Stimulated activated memory B cell treated with anti-CD40 and anti-IgM and Interleukin-4, amounts not matched to agents 10 μg/mL and 1 μg/mL and 100 μg/mL, for 72 hours (primary cell): ENCODE data around the gene WDR93.

ENCODE experiments used
- ATAC-seq: fragments of 150-1000 bp; cut with Tn5 transposase; 2 replicates; pipeline ENCODE4 v1.10.0; 2021
- H3K27ac Mint-ChIP-seq: one replicate; pipeline ENCODE4 v1.8.0; 2022; ENCODE audit warnings: mild to moderate bottlenecking, mixed read lengths
- H3K27me3 Mint-ChIP-seq: one replicate; pipeline ENCODE4 v1.8.0; 2022; ENCODE audit warnings: mixed read lengths
- H3K36me3 Mint-ChIP-seq: one replicate; pipeline ENCODE4 v1.8.0; 2022; ENCODE audit warnings: mixed read lengths
- H3K4me1 Mint-ChIP-seq: one replicate; pipeline ENCODE4 v1.8.0; 2022; ENCODE audit warnings: mixed read lengths
- H3K4me3 Mint-ChIP-seq: one replicate; pipeline ENCODE4 v1.8.0; 2022; ENCODE audit warnings: mild to moderate bottlenecking, moderate library complexity, mixed read lengths
- H3K9me3 Mint-ChIP-seq: one replicate; pipeline ENCODE4 v1.8.0; 2022; ENCODE audit warnings: mixed read lengths

Gene WDR93

GRCh38 chr15:89758981-89759380 is 68.4 kb downstream of the WDR93 start:
- H3K4me1 Mint-ChIP-seq = peaks cover 8% of the 10 kb centered on the region
- H3K36me3 Mint-ChIP-seq = no peaks in the 10 kb centered on the region
- ATAC-seq = no peak
- H3K9me3 Mint-ChIP-seq = no peaks in the 10 kb centered on the region
- H3K27ac Mint-ChIP-seq = no peak overlapping the region
- H3K27me3 Mint-ChIP-seq = peaks cover 24% of the 10 kb centered on the region
- no peak overlapping the region for H3K4me3 Mint-ChIP-seq

GRCh38 chr15:89759835-89760234 is 69.2 kb downstream of the WDR93 start:
- Mint-ChIP-seq H3K4me3 (no peak overlapping the region), H3K36me3 (no peaks in the 10 kb centered on the region), H3K9me3 (no peaks in the 10 kb centered on the region), H3K27me3 (peaks cover 24% of the 10 kb centered on the region), H3K27ac (no peak overlapping the region), H3K4me1 (peaks cover 8% of the 10 kb centered on the region)
- ATAC-seq = no peak

DNA sequence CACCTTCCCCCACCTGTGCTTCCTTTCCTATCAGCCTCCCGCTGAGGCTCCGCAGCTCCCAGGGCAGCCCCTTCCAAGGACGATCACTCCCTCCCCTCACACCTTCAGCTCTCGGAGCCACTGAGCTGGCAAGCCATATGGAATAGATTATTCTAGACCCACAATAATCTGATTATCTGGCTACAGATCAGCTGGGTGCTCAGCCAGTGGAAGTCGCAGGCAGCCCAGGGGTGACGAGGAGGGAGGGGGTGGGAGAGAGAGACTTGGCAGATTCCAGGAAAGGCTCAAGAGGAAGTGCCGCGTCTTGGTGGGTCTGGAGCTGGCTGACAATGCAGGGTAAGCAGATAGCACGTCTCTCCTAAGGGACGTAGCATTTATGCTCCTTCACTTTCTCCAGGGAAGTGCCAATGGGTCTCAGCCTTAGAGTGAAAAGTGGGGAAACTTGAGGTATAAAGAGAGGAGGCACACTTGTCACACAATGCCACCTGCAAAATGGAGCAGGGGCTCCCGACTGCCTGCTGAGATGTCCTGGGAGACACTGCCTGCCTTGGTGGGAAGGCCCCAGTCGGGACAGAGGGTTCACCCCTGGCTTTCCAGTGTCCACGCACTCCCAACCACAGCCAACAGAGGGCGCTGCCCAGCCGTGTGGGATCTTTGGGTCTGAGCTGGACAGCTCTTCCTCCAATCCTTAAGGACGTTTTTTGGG is 69.8 kb downstream of the WDR93 start:
- Mint-ChIP-seq H3K9me3 (no peaks in the 10 kb centered on the region), H3K27ac (no peak overlapping the region), H3K27me3 (peaks cover 21% of the 10 kb centered on the region), H3K4me1 (peaks cover 8% of the 10 kb centered on the region), H3K4me3 (no peak overlapping the region), H3K36me3 (no peaks in the 10 kb centered on the region)
- peak; percentile 78 for ATAC-seq

DNA sequence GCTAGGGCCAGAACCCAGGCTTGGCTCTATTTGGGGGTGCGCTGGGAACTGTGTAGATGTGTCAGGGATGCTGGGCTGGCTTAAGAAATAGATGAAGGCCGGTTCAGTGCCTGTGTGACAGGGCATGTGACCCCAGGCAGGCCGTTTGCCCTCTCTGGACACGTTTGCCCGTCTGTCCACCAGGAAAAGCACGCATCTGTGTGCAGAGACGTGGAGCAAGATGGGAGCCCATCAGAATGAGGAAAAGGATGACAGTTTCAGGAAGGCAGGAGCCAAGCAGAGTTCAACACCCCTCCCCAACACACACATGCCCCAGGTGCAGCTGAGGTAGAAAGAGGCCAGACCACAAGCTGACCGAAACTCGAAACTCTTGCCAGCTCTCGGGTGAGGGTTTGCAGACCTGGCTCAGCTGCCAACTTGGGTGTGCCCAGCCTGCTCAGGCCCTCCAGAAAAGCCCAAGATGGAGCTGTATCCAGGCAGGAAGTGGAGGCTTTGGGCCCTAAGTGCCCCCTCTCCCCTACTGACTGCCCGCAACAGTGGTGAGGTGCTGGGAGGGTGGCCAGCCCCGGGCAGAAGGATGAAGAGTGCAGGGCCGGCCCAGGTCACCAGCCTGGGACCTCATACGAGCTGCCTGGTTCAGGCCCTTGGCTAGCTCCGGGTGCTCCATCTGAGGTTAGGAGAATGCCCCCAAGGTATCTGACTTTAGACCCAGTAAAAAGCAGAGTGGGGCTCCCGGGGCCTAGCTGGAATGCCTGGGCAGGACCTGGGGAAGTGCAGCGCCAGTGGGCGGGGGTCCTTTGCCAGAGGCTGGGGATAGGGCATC is 70.6 kb downstream of the WDR93 start:
- peaks cover 14% of the 10 kb centered on the region for H3K27me3 Mint-ChIP-seq
- H3K4me3 Mint-ChIP-seq = no peak overlapping the region
- H3K36me3 Mint-ChIP-seq = no peaks in the 10 kb centered on the region
- ATAC-seq = peak; percentile 22
- H3K9me3 Mint-ChIP-seq = no peaks in the 10 kb centered on the region
- no peak overlapping the region for H3K27ac Mint-ChIP-seq
- peaks cover 8% of the 10 kb centered on the region for H3K4me1 Mint-ChIP-seq

DNA sequence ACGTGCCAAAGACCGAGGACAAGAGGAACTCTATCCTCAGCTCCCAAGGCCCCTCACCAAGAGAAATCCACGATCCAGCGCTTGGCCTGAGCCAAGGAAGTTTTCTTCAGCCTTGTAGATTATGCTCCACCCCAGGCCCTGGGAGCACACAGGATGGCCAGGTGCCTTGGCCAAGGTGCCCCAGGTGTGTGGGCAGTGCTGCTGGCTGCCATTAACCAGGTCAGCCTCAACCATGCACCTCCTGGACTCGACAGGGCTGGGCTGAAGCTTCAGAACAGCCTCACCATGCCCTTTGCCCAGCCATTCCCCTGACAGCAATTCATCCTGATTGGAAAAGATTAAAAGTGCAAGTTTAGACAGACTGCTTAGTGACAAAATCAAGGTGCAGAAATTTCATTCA is 71.3 kb downstream of the WDR93 start:
- Mint-ChIP-seq H3K9me3 (no peaks in the 10 kb centered on the region), H3K36me3 (no peaks in the 10 kb centered on the region), H3K27me3 (peaks cover 10% of the 10 kb centered on the region), H3K27ac (no peak overlapping the region), H3K4me3 (no peak overlapping the region), H3K4me1 (peaks cover 8% of the 10 kb centered on the region)
- no peak for ATAC-seq

- Mint-ChIP-seq H3K36me3 (no peaks in the 10 kb centered on the region), H3K4me3 (no peak overlapping the region), H3K4me1 (peaks cover 8% of the 10 kb centered on the region), H3K27me3 (no peaks in the 10 kb centered on the region), H3K9me3 (no peaks in the 10 kb centered on the region), H3K27ac (no peak overlapping the region)
- ATAC-seq = no peak
Measured at GRCh38 chr15:89765694-89766093, 75.1 kb downstream of the WDR93 start.

- ATAC-seq = peak; percentile 28
- no peaks in the 10 kb centered on the region for H3K9me3 Mint-ChIP-seq
- H3K4me1 Mint-ChIP-seq = no peaks in the 10 kb centered on the region
- H3K27ac Mint-ChIP-seq = peak overlapping the region; percentile 6
- no peaks in the 10 kb centered on the region for H3K36me3 Mint-ChIP-seq
- no peaks in the 10 kb centered on the region for H3K27me3 Mint-ChIP-seq
- H3K4me3 Mint-ChIP-seq = no peak overlapping the region
Measured at GRCh38 chr15:89766357-89767311, 76.0 kb downstream of the WDR93 start.

DNA sequence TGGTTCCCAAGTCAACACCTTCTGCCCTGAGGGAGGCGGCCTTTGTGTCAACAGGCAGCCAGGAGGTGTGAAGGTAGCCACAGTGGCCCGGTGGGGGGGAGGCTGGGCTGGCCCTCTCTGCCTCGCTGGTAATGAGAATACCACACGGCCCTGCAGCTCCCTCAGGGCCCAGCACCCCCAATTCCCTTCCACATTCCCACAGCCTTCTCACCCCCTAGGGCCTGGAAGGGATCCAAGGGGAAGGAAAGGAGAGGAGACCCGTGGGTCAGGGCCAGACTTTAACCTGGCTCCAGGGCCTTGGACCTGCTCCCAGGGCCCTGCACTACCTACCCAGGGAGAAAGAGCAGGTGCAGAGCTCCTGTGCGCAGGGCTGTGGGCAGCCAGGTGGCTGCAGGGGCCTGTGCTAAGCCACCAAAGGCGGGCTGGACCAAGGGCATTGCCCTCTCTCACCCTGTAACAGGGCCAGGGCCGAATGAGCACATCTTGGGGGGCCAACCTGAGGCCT is 76.9 kb downstream of the WDR93 start:
- Mint-ChIP-seq H3K27me3 (no peaks in the 10 kb centered on the region), H3K4me3 (no peak overlapping the region), H3K27ac (no peak overlapping the region), H3K9me3 (no peaks in the 10 kb centered on the region), H3K36me3 (no peaks in the 10 kb centered on the region), H3K4me1 (no peaks in the 10 kb centered on the region)
- ATAC-seq = peak; percentile 50

DNA sequence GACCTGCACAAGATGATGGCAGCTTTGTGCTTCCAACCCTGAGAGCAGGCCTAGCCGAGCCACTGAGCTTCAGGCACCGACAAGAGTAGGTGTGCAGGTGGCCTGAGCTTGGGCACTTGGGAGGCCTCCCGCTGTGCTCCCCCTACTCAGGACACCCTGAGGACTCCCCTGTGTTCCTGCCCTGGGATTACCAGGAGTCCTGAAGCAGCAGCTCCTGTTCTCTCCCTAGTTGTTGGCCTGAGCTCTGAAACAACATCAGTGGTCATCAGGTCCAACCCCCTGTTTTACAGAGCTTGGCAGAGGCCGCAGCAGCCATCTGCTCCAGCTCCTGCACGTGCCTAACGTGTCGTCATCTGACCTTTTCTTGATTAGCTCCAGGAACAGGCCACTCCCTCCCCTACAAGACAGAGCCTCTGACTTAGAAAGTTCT is 77.5 kb downstream of the WDR93 start:
- Mint-ChIP-seq H3K4me3 (no peak overlapping the region), H3K9me3 (no peaks in the 10 kb centered on the region), H3K36me3 (no peaks in the 10 kb centered on the region), H3K4me1 (no peaks in the 10 kb centered on the region), H3K27ac (no peak overlapping the region), H3K27me3 (no peaks in the 10 kb centered on the region)
- peak; percentile 24 for ATAC-seq

GRCh38 chr15:89769366-89769765 is 78.8 kb downstream of the WDR93 start:
- peaks cover 7% of the 10 kb centered on the region for H3K27me3 Mint-ChIP-seq
- no peaks in the 10 kb centered on the region for H3K36me3 Mint-ChIP-seq
- H3K4me3 Mint-ChIP-seq = no peak overlapping the region
- no peak overlapping the region for H3K27ac Mint-ChIP-seq
- no peaks in the 10 kb centered on the region for H3K9me3 Mint-ChIP-seq
- no peaks in the 10 kb centered on the region for H3K4me1 Mint-ChIP-seq
- no peak for ATAC-seq

GRCh38 chr15:89770041-89770440 is 79.4 kb downstream of the WDR93 start:
- no peak for ATAC-seq
- H3K9me3 Mint-ChIP-seq = no peaks in the 10 kb centered on the region
- peaks cover 9% of the 10 kb centered on the region for H3K27me3 Mint-ChIP-seq
- no peaks in the 10 kb centered on the region for H3K4me1 Mint-ChIP-seq
- H3K36me3 Mint-ChIP-seq = no peaks in the 10 kb centered on the region
- no peak overlapping the region for H3K4me3 Mint-ChIP-seq
- no peak overlapping the region for H3K27ac Mint-ChIP-seq

GRCh38 chr15:89772932-89773583 is 82.4 kb downstream of the WDR93 start:
- no peaks in the 10 kb centered on the region for H3K36me3 Mint-ChIP-seq
- H3K27me3 Mint-ChIP-seq = peaks cover 12% of the 10 kb centered on the region
- H3K4me1 Mint-ChIP-seq = no peaks in the 10 kb centered on the region
- no peak for ATAC-seq
- H3K27ac Mint-ChIP-seq = no peak overlapping the region
- no peak overlapping the region for H3K4me3 Mint-ChIP-seq
- H3K9me3 Mint-ChIP-seq = no peaks in the 10 kb centered on the region

GRCh38 chr15:89774492-89774891 is 83.9 kb downstream of the WDR93 start:
- H3K27me3 Mint-ChIP-seq = peaks cover 21% of the 10 kb centered on the region
- H3K27ac Mint-ChIP-seq = no peak overlapping the region
- ATAC-seq = no peak
- H3K9me3 Mint-ChIP-seq = no peaks in the 10 kb centered on the region
- H3K4me1 Mint-ChIP-seq = no peaks in the 10 kb centered on the region
- no peaks in the 10 kb centered on the region for H3K36me3 Mint-ChIP-seq
- no peak overlapping the region for H3K4me3 Mint-ChIP-seq

GRCh38 chr15:89775815-89776214 is 85.2 kb downstream of the WDR93 start:
- Mint-ChIP-seq H3K36me3 (no peaks in the 10 kb centered on the region), H3K4me1 (peaks cover 9% of the 10 kb centered on the region), H3K27me3 (peaks cover 21% of the 10 kb centered on the region), H3K4me3 (no peak overlapping the region), H3K9me3 (no peaks in the 10 kb centered on the region), H3K27ac (no peak overlapping the region)
- ATAC-seq = no peak
